HCT116 (cell line): Measurements from ENCODE around the gene EPHA4. TPM values are rescaled to one million over a fixed set of nuclear protein-coding genes. Genes with fewer than 3 reads are reported as not detected.

ENCODE experiments used
- ATAC-seq: fragments of 200-7000 bp; cut with Tn5 transposase; 2 replicates; pipeline ENCODE4 v1.9.1; 2020; ENCODE audit warnings: mild to moderate bottlenecking, moderate library complexity
- BruUV-seq: library from RNA; stranded (reverse); fragments of 400-500 nt; replicated peaks from 2 replicates; lab custom pipeline; 2021; lab: Mats Ljungman, UMichigan
- CTCF ChIA-PET: fragments of 300-600 bp; sonication (Branson Sonifier 250); formaldehyde crosslinking; loops from one replicate; lab custom pipeline; 2021; ENCODE audit warnings: antibody characterized with exemption; lab: Charles Lee
- POLR2A ChIA-PET: fragments of 300-600, 350-600 bp; sonication (Branson Sonifier 250); formaldehyde crosslinking; loops from one replicate; lab custom pipeline; 2021; ENCODE audit warnings: antibody characterized with exemption; lab: Charles Lee
- RAD21 ChIA-PET, 2 experiments: fragments of 300-600 bp; sonication (Branson Sonifier 250); formaldehyde crosslinking; loops; one replicate each; lab custom pipeline; 2023; ENCODE audit warnings: low total read pairs in 2 of 2; ENCODE audit not compliant: uncharacterized antibody in 2 of 2, unreplicated experiment in 2 of 2, low non-redundant PET in 1 of 2; lab: Charles Lee
- DNase-seq: peaks from one replicate; pipeline ENCODE4 v3.0.0-alpha.2; 2010; ENCODE audit warnings: low read depth, low spot score
- H2AFZ ChIP-seq: fragments of 200-600 bp; shearing (Covaris generic), sonication (generic); 2 replicates; pipeline ENCODE4 v1.6.1; 2017; ENCODE audit warnings: low read depth, mixed run types, mixed read lengths, antibody characterized with exemption, low read length; ENCODE audit not compliant: poor library complexity, severe bottlenecking
- H3K27ac ChIP-seq: 2 replicates; pipeline ENCODE4 v1.5.1; 2012; ENCODE audit warnings: low read depth, low read length
- H3K27me3 ChIP-seq: fragments of 200-600 bp; sonication (generic); 2 replicates; pipeline ENCODE4 v1.6.1; 2016; ENCODE audit warnings: mixed run types, low read length, mixed read lengths; ENCODE audit not compliant: insufficient read depth
- H3K36me3 ChIP-seq, 2 experiments: fragments of 200-500 bp in 1 of 2; fragments of 200-600 bp in 1 of 2; sonication (Bioruptor generic) in 1 of 2; sonication (generic) in 1 of 2; 2 replicates each; pipeline versions ENCODE4 v1.5.1 to v1.6.1; 2014 to 2016; ENCODE audit warnings: low read length in 2 of 2, inconsistent platforms in 1 of 2, mixed read lengths in 1 of 2, mixed run types in 1 of 2; ENCODE audit not compliant: insufficient read depth in 2 of 2, control insufficient read depth in 1 of 2
- H3K4me1 ChIP-seq, 2 experiments: fragments of 200-600 bp in 1 of 2; sonication (generic) in 1 of 2; 2 replicates each; pipeline versions ENCODE4 v1.5.1 to v1.6.1; 2012 to 2017; ENCODE audit warnings: low read length in 2 of 2, inconsistent platforms in 1 of 2, mild to moderate bottlenecking in 1 of 2, mixed read lengths in 1 of 2, mixed run types in 1 of 2, moderate library complexity in 1 of 2; ENCODE audit not compliant: insufficient read depth in 2 of 2, control insufficient read depth in 1 of 2
- H3K4me2 ChIP-seq: fragments of 200-600 bp; sonication (generic); 2 replicates; pipeline ENCODE4 v1.6.1; 2017; ENCODE audit warnings: mixed run types, low read length, mixed read lengths
- H3K4me3 ChIP-seq, 2 experiments: fragments of 200-600 bp in 1 of 2; sonication (generic) in 1 of 2; replicated peaks in 1 of 2; 2 replicates each; pipeline ENCODE4 v1.5.1; 2011 to 2016; ENCODE audit warnings: low read length in 2 of 2, control low read depth in 1 of 2, low read depth in 1 of 2, mild to moderate bottlenecking in 1 of 2, mixed read lengths in 1 of 2, mixed run types in 1 of 2
- H3K79me2 ChIP-seq: fragments of 200-600 bp; sonication (generic); 2 replicates; pipeline ENCODE4 v1.6.1; 2017; ENCODE audit warnings: mild to moderate bottlenecking, mixed run types, low read length, moderate library complexity, mixed read lengths; ENCODE audit not compliant: insufficient read depth
- H3K9ac ChIP-seq: fragments of 200-600 bp; sonication (generic); 2 replicates; pipeline ENCODE4 v1.6.1; 2016; ENCODE audit warnings: low read length, mixed read lengths
- H3K9me2 ChIP-seq: fragments of 200-600 bp; sonication (generic), shearing (Covaris generic); 2 replicates; pipeline ENCODE4 v1.6.1; 2017; ENCODE audit warnings: mixed run types, mild to moderate bottlenecking, moderate library complexity; ENCODE audit not compliant: insufficient read depth
- H3K9me3 ChIP-seq, 2 experiments: fragments of 200-500 bp in 1 of 2; fragments of 200-600 bp in 1 of 2; sonication (Bioruptor generic) in 1 of 2; sonication (generic) in 1 of 2; 2 replicates each; pipeline ENCODE4 v1.6.1; 2014 to 2017; ENCODE audit warnings: low read length in 2 of 2, mixed read lengths in 2 of 2, inconsistent platforms in 1 of 2, low read depth in 1 of 2, mild to moderate bottlenecking in 1 of 2, mixed run types in 1 of 2, moderate library complexity in 1 of 2; ENCODE audit not compliant: control insufficient read depth in 1 of 2, insufficient read depth in 1 of 2
- H4K20me1 ChIP-seq: fragments of 200-600 bp; sonication (generic), shearing (Covaris generic); 2 replicates; pipeline ENCODE4 v1.6.1; 2017; ENCODE audit warnings: mixed run types, mild to moderate bottlenecking, moderate library complexity; ENCODE audit not compliant: insufficient read depth
- CBX3 ChIP-seq: IDR thresholded peaks from 2 replicates; pipeline ENCODE4 v1.6.1; 2012; ENCODE audit warnings: low read depth
- CEBPB ChIP-seq: IDR thresholded peaks from 2 replicates; pipeline ENCODE4 v1.6.1; 2012; ENCODE audit warnings: low read depth
- CTCF ChIP-seq, 3 experiments: fragments of 200-600 bp in 1 of 3; sonication (generic) in 1 of 3; IDR thresholded peaks in 2 of 3; conservative IDR thresholded peaks in 1 of 3; 2 replicates each; pipeline ENCODE4 v1.5.1; 2012 to 2017; ENCODE audit warnings: low read depth in 2 of 3, low read length in 2 of 3, antibody characterized with exemption in 1 of 3, borderline replicate concordance in 1 of 3, control low read depth in 1 of 3, mild to moderate bottlenecking in 1 of 3, mixed read lengths in 1 of 3, mixed run types in 1 of 3, moderate library complexity in 1 of 3; ENCODE audit not compliant: insufficient read depth in 1 of 3
- EGR1 ChIP-seq: IDR thresholded peaks from 2 replicates; pipeline ENCODE4 v1.6.1; 2012; ENCODE audit warnings: low read depth
- ELF1 ChIP-seq: IDR thresholded peaks from 2 replicates; pipeline ENCODE4 v1.6.1; 2012; ENCODE audit warnings: low read depth, borderline replicate concordance
- EZH2 ChIP-seq: fragments of 200-600 bp; sonication (generic); IDR thresholded peaks from 2 replicates; pipeline ENCODE4 v1.6.1; 2017; ENCODE audit warnings: antibody characterized with exemption, mixed run types
- EZH2phosphoT487 ChIP-seq: fragments of 200-600 bp; IDR thresholded peaks from 2 replicates; pipeline ENCODE4 v1.6.1; 2018; ENCODE audit warnings: antibody characterized with exemption, borderline replicate concordance
- FOSL1 ChIP-seq: IDR thresholded peaks from 2 replicates; pipeline ENCODE4 v1.6.1; 2012; ENCODE audit warnings: low read depth
- JUND ChIP-seq: IDR thresholded peaks from 2 replicates; pipeline ENCODE4 v1.6.1; 2012
- POLR2A ChIP-seq: IDR thresholded peaks from 2 replicates; pipeline ENCODE4 v1.7.0; 2011; ENCODE audit warnings: borderline replicate concordance; ENCODE audit not compliant: insufficient read depth, insufficient read length; ENCODE audit errors: extremely low read depth
- REST ChIP-seq: IDR thresholded peaks from 2 replicates; pipeline ENCODE4 v1.6.1; 2012; ENCODE audit warnings: low read depth
- SP1 ChIP-seq: IDR thresholded peaks from 2 replicates; pipeline ENCODE4 v1.6.1; 2012; ENCODE audit warnings: low read depth
- SRF ChIP-seq: IDR thresholded peaks from 2 replicates; pipeline ENCODE4 v1.6.1; 2012; ENCODE audit warnings: low read depth
- ZBTB33 ChIP-seq: IDR thresholded peaks from 2 replicates; pipeline ENCODE4 v1.6.1; 2011; ENCODE audit warnings: mild to moderate bottlenecking, low read length, moderate library complexity; ENCODE audit not compliant: insufficient replicate concordance; ENCODE audit errors: extremely low read depth
- ZFX ChIP-seq: fragments of 450-650 bp; IDR thresholded peaks from 2 replicates; pipeline ENCODE4 v1.6.1; 2017
- ZNF274 ChIP-seq: fragments of 200-500 bp; sonication (Bioruptor generic); IDR thresholded peaks from 2 replicates; pipeline ENCODE4 v1.6.1; 2014; ENCODE audit warnings: mild to moderate bottlenecking, low read depth, low read length, inconsistent platforms
- intact Hi-C: fragments of 100-400 bp; cut with micrococcal nuclease; formaldehyde crosslinking; loops from 2 replicates; pipeline ENCODE4 v1.10.0; 2022
- total RNA-seq: library from RNA; stranded (reverse); gene quantifications from one replicate; pipeline ENCODE4 v1.2.1, GENCODE V29; 2021; ENCODE audit not compliant: unreplicated experiment

Gene EPHA4
- total RNA-seq, 1 experiment from 2014 or later: 3.5 TPM

GRCh38 chr2:221450280-221450679 is 121.8 kb downstream of the EPHA4 start:
- Histone ChIP-seq H3K79me2 (no peaks in the 10 kb centered on the region), H4K20me1 (no peaks in the 10 kb centered on the region), H3K9me2 (no peaks in the 10 kb centered on the region), H3K36me3 (no peaks in the 10 kb centered on the region), H3K9ac (no peak overlapping the region), H3K27ac (no peak overlapping the region), H3K4me1 (no peaks in the 10 kb centered on the region; a peak in 1 of 4 replicates), H3K4me2 (no peak overlapping the region), H3K4me3 (no peak overlapping the region), H2AFZ (no peak overlapping the region), H3K9me3 (no peaks in the 10 kb centered on the region), H3K27me3 (no peaks in the 10 kb centered on the region)
- no peak for ATAC-seq
- DNase-seq: no peak
- ChIA-PET POLR2A (no interaction called here), CTCF (no interaction called here), RAD21 (no interaction called here)
- no peak for TF ChIP-seq ZNF274
- no peak for TF ChIP-seq JUND
- TF ChIP-seq POLR2A: no peak
- TF ChIP-seq REST: no peak
- TF ChIP-seq CEBPB: no peak
- TF ChIP-seq CTCF (IDR thresholded peaks at IDR 0.05 in 2 of 3, conservative IDR thresholded peaks at IDR 0.05 in 1 of 3; ENCODE audit: borderline replicate concordance in 1 of 3, insufficient read depth in 1 of 3, low read depth in 2 of 3, low read length in 2 of 3): no peak
- TF ChIP-seq EZH2phosphoT487: no peak
- no peak for TF ChIP-seq SRF
- TF ChIP-seq ZBTB33: no peak
- no peak for TF ChIP-seq CBX3
- no peak for TF ChIP-seq ELF1
- TF ChIP-seq EGR1: no peak
- TF ChIP-seq SP1: no peak
- TF ChIP-seq FOSL1: no peak
- no peak for TF ChIP-seq ZFX
- no peak for TF ChIP-seq EZH2
- BruUV-seq: no TSS peak
- intact Hi-C loops: no loop called here
